CD4-positive, alpha-beta T cell treated with Interferon gamma for 1 hour (primary cell): Measurements from ENCODE around the gene CASK.

Experiments used
- DNase-seq: peaks from one replicate; pipeline ENCODE4 v3.0.0-alpha.2; 2020

Gene CASK

DNA sequence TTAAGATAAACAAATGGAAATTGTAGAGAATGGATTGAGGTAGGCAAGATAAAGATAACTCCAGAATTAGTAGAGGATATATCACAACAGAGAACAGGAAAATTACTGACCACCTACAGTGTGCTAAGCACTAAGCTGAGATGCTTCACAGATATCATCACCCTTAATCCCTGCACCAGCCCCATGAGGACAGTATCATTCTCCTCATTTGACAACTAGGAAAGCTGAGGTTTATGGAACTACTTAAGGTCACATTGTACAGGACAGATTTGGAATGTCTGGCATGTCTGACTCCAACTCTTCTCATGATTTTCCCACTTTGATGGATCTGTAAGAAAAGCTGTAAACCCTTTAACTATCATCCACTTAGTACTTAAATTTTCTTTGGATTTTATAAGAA, 95.5 kb downstream of the CASK start:
- DNase-seq: no peak

DNA sequence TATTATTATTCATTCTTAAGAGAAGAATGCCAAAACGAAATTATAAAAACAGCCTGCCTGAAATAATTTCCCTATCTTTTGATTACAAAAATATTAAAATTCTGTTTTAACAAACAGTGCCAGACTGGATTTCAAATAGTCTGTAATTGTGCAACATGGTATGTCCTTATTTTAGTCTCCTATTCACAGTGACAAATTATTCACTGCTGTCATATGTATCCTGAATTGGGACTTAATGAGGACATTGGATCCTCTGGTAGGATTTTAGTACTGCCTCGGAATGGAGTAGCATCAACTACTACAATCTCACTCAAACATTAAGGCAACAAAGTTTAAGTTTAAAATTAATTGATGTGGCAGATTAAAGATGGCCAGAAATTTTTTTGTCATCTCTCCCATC, 97.6 kb downstream of the CASK start:
- DNase-seq: no peak

DNA sequence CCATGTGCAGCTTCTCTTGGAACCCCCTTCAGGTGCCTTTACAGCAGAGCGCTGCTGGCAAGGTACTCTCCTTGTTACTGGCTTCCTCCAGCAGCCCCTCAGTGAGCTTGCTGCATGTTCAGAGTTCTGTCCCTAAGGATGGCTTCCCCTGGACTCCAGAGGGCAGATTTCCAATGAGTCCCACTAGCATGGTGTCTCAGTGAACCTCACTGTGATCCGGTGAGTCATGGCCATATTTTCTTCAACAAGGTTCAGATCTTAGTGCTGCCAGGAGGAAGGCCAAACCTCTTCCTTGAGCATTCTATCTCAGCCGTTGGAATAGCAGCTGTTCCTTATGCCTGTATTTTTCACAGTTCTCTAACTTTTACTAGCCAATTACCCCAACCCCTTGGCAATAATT, 98.8 kb downstream of the CASK start:
- DNase-seq: no peak

DNA sequence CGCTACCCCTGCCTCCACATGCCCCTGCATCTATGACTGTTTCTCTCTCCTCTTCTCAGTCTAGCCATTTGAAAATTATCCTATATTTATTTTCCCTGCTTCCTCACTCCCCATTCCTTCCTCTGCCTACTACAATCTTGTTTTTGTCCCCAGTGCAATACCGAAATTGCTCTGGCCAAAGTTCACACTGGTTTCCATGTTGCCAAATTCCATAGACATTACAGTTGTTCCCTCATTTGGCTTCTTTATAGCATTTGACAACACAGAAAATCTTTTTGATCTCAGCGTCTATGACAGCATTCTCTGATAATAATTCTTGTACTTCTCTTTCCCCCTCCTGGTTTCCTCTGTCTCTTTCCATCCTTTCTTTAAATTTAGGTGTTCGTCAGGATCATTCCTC, 100.0 kb downstream of the CASK start:
- DNase-seq: no peak

DNA sequence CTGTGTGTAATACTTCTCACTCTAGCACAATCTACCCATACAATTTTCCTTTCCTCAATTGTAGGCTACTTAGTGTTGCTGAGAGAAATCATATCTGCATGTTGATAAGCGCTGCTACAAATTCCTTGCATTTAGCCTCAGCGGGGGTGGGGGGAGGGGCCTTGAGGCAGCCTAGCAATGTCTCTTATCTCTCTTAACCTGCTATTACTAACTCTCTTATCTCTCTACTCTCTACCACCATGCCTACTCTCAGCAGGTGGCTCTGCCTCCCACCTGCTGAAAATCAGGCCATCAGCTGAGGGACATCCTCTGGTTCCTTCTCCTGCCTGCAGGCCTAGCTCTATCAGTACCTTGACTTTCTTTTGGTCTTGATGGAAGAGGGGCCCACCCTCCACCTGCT, 100.5 kb downstream of the CASK start:
- no peak for DNase-seq

DNA sequence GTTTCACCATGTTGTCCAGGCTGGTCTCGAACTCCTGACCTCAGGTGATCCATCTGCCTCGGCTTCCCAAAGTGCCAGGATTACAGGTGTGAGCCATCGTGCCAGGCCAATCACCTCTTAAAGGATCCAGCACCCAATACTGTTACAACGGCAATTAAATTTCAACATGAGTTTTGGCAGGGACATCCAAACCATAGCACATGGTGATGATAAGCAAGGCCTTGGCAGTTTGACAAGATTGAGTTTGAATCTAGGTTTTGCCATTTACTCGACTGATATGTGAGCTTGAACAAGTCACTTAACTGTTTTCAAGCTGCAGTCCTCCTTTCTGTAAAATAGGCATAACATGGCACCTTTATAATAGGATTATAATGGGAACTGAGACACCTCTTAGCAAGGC, 115.3 kb downstream of the CASK start:
- no peak for DNase-seq

DNA sequence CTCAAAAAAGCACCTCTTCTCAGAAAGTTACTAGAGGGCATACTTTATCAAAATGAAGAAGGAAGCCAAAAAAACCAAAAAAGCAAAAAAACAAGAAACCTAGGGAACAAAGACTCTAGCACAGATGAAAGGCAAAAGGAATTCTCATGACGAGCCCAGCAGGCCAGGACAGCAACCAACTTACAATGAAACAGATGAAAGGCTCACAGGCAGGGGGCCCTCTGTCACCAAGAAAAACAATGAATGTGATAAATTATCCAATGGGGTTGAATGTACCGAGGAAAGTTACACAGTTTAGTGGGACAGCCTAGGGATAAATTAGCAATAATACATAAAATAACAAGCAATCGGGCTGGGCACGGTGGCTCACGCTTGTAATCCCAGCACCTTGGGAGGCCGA, 120.4 kb downstream of the CASK start:
- DNase-seq: no peak

DNA sequence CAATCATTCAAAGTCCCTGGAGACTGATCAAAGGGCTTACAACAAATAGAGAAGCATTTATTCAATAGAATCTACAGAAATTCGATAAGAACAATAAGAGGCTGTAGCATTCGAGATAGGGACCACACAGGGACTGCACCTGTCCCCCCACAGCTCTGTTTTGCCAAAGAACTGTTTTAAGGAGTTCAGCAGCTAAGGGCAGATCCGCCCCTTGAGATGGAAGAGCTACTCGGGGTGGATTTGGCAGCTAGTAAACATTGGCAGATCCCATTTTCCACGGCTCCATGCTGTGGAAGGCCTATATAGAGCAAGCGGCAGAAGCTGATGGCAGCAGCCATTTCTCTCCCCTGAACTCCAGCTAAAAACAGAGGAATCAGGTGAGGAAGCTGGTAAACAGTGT, 123.7 kb downstream of the CASK start:
- DNase-seq: no peak

DNA sequence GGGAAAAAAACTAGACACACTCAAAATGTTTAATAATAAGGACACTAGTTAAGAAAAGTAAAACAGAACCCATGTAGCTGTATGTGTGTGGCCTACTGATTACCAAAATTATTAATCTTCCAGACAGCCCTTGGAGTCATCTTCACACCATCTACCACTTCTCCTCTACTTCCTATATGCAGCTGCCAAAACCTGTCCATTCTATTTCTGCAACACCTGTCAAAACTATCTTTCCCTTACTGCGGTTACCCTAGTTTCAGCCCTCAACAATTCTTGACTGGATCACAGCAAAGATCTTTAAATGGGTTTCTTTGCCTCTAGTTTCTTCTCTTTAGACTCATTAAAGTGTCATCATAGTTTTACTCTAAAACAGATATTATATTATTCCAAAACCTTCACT, 126.8 kb downstream of the CASK start:
- no peak for DNase-seq

DNA sequence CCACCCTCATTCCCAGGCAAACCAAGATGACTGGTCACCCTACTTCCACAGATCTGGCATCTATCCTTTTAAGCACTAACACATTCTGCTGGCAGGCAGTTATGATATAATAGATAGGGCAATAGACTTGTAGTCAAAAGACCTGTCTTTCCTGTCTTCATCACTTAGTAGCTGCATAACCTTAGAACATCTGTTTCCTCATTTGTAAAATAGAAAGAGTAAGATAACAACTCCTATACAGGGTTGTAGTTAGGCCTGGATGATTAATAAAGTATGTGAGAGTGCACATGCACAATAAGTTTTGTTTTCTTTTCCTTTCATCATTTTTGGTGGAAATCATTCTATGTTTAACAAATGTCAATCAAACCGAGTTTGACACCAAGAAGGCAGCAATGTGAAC, 127.3 kb downstream of the CASK start:
- no peak for DNase-seq

DNA sequence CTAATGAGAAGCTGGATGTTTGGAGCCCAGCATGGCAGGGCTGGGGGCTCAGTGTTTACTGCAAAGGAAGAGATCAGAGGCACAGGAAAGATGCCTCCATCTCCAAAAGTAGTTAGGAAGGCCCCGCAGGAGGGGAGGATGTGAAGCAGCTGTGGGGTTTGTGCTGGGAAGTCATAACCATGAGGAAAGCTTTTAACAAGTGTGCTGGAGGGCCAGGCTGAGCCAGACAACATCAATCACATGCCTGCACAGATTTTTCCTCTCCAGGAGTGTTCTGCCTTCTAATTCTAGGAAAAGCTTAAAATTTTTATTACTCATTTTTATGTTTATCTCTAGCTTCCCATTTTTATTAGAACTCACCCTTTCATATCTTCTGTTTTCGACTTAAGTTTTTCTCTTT, 134.0 kb downstream of the CASK start:
- no peak for DNase-seq

DNA sequence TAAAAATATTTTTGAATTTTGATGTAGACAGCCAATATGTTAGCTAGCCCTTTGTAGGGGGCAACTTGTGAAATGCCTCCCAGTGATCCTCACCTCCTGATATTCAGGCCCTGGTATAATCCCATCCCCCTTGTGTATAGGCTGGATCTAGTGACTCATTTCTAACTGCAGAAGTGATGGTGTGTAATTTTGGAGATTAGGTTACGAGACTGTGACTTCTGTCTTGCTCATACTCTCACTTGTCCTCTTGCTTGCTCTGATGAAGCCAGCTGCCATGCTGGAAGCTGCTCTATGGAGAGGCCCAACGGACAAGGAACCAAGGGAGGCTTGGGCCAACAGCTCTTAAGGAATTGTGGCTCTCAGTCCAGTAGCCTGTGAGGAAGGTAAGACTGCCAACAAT, 137.7 kb downstream of the CASK start:
- DNase-seq: no peak

DNA sequence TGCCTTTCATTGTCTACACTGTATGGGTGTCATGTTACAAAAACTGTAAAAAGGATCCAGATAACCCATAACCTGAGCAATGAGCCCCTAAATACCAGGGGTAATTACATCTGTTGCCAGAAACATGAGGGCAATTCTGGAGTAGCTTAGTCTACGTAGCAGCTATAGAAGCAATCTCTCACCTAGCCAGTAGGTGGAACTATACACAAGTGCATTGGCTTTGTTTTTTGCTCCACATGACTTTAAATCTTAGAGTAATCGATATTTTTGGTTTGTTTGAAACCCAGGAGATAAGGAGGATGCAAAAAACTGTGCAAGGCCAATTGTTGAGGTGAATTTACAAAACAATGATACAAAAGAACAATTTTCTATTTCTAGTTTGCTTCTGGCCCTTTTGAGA, 141.9 kb downstream of the CASK start:
- no peak for DNase-seq

DNA sequence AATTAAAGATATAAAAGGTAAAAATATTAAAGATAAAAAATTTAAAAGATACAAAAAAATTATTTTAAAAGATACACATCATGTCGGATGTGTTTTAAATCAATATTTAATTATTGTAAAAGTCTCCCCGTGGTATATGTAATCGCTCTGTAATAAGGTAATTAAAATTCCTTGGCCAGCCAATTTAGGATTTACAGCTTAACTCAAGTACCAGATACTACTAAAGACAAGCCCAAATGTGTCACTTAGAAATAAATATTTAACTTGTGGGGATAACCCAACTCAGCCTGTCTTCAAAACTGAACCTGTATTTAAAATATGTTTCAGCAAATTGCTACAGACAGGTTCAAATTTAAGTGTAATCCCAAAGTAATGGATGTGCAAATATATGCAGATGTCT, 143.4 kb downstream of the CASK start:
- DNase-seq: no peak

DNA sequence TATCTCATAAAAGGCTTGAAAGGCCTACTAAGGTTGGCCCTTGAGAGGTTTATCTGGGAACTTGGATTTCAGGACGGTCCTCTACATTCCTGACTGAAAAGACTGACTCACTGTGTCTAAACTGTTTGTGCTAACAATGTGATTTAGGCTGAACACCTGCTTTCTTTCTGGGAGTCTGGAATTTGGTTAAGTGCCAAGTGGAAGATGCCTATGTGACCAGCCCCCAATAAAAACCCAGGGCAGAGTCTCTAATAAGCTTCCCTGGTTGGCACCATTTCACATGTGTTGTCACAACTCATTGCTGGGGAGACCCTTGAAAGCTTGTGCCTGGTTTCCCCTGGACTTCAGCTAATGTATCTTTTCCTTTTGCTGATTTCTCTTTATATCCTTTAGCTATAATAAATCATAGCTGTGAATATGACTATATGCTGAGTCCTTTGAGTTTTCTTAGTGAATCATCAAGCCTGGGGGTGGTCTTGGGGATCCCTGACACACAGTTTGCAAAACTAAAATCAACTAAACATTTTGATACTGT, 144.3 kb downstream of the CASK start:
- no peak for DNase-seq

DNA sequence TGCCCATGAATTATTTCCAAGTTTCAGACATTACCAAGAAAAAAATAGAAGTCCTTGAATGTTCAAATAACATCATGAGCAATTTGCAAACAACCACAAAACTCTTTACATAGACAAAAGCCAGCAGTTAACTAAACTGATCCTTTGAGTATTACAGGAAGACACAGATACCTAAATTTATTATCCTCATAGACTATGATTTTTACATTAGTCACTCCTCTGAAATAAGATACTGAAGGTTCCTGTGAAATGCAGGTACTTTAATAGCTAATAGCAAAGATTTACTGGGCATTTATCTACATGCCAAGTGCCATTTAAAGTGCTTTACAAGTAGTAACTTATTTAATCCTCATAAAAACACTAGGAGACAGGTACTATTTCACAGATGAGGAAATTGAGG, 161.7 kb downstream of the CASK start:
- no peak for DNase-seq

DNA sequence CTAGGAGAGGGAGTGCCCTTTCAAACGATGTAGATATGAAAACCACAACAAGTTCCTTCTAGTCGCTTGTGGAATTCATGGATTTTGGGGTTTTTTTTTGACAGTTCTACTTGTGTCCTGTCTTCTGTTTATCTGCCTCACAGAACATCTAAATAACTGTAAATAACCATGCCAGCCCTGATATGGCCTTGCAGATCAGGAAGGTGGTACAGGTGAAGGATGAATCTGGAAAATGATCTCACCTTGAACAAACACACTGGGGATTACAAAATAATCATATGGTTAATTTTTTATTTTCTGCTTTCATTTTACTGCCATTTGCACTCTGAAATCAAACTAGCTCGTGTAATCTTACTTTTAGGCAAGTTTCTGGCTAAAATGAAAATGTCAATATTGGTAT, 162.2 kb downstream of the CASK start:
- DNase-seq: no peak

DNA sequence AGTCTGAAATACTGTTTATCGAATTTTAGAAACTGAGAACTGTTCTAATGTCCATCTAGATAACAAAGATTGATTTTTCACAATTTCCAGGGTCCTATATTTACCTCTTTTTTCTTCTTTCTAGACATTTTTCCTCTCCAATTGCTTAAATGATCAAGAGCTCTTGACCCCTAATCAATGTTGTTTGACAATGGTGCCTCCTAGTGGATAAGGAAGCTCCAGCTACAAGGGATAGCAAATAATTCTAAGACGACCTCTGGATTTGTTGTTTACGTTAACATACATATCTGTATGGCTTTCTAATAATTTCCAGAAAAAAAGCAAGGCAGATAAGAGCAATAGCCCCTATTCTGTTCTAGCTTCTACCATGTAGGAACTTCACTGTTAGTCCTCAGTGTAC, 163.5 kb downstream of the CASK start:
- DNase-seq: no peak

DNA sequence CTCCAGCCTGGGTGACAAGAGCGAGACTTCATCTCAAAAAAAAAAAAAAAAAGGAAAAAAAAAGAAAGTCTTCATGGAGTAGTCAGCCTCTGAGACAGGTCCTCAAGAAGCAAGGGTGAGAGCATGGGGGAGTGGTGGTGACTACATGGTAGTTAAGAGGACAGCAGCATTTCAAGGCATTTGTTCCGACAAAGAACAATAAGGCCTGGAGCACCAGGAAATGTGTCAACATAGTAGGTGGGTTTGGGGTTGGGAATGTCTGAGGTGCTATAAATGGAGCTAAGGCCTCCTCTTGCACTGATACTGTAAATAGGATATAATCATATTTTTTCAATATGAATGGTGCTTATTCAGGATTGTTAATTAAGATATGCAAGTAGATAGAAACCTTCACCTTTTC, 165.0 kb downstream of the CASK start:
- no peak for DNase-seq

DNA sequence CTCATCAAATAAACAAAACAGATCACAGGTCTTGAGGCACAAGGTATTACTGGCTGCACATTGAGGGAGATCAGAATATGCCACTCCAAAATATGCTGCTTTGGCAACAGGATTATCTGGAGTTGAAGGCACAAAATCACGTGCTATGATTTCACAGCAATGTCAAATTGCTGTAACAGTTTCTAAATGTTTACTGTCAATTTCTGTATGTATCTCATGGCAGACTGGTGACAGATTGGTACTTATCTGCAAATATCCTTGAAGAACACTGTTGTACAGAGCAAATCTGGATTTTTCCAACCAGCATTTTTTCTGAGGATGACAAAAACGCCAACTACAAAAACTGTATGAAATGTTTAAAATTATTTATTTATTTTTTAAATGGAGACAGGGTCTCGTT, 172.6 kb downstream of the CASK start:
- DNase-seq: no peak

DNA sequence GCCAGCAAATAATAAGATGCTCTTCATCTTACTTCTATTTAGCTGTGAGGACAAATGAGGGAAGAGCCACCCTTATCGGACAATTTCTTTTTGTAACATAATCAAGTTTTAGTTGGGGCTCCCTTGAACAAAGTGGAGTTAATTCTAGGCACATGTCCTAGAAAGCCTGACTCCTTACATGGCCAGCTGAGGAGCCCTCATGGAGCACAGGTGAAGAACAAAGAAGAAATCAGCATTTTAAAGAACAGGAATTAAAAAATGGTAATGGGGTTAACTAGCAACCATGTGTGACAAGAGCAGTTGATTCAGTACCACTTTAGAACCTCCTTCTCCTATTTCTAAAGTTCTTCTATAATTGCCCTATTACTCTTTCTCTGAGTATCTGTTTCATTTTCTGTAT, 183.5 kb downstream of the CASK start:
- DNase-seq: no peak

DNA sequence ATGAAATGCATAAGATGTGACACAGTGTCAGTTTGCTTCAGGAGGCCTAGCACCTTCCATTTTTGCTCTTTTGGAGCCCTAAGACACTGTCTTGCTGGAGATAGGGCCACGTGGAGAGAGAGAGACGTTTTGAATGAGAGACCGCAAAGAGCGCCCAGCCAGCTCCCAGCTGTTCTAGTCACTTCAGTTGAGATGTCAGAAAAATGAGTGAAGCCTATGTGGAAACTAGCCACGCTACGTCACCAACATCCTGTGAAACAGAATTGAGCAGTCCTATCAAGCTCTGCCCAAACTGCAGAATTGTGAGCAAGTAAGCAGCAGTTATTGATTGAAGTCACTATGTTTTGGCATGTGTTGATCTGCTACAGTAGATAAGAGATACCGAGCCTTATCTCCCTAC, 186.3 kb downstream of the CASK start:
- no peak for DNase-seq

DNA sequence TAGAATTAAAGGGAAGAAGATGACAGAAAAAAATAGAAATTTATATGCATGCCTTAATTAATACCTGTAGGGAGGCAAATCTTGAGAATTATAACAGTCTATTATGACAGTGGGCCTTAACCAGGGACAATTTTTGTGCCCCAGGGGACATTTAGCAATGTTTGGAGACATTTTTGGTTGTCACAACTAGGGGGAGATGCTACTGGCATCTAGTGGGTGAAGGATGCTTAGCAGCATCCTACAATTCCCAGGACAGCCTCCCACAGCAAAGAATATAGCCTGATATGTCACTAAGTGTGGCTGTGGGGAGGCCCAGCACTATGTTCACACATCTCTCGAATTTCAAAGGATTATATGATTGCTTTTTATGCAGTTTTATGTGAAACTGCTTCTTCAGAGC, 188.8 kb downstream of the CASK start:
- no peak for DNase-seq

DNA sequence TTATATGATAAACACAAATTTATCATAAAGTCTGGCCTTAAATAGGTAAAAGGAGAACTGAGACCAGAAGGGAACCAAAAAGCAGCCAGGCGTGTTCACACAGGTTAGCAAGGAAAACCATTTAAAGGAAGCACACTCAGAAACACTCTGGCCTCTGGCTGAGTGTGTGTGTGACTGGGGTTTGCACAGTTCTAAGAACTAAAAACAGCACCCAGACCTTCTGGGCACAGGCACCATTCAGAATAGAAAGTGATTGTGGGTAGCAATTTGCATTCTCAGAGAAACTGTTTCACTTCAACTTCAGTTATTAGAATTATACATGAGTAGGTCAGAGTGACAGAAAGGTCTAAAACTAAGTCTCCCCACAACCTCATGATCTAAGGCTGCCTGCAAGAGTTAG, 189.4 kb downstream of the CASK start:
- peak; percentile 48 for DNase-seq

DNA sequence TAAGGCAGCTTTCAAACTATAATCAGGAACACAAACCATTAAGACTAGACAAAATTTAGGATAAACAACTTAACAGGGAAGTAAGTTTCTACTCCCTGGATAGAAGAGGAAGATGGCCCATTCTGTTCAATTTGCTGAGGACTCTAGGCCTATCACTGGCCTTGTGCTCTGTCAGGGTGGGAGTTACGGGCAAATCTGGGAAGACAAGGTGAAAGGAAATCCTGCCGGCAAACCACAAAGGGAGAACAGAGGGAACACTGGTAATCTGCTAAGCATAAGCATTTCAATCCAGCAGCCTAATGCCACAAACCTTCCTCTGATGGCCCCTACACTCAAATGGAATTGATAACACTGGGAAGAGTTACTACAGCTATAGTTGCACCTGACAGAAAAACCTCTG, 191.1 kb downstream of the CASK start:
- DNase-seq: no peak

DNA sequence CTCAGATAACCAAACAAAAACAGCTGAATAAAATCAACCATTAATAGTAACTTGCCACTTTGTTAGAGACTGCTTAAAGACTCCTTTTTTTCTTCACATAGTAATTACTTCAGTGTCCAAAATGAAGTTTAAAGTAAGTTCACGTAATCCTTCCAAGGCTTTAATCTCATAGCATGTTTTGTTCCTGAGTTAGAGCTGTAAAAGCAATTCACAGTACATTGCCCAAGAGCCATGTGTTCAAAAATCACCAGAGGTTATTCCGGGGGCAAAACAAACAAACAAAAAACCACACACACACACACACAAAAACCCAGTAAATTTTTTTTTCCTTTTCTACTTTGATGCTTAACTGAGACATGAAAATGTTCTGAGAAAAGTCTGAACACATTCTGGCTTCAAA, 193.3 kb downstream of the CASK start:
- DNase-seq: no peak
